Stromal cell of bone marrow (primary cell): ENCODE data around the gene LYRM9.
"Not testable (repeated sequence)": the region's sequence is repeated elsewhere in the genome, so short reads cannot be mapped to it uniquely, and the experiment has no call there.

Experiments used
- DNase-seq: peaks from one replicate; pipeline ENCODE4 v3.0.0-alpha.2; 2012; ENCODE audit warnings: low read depth

Gene LYRM9

DNA sequence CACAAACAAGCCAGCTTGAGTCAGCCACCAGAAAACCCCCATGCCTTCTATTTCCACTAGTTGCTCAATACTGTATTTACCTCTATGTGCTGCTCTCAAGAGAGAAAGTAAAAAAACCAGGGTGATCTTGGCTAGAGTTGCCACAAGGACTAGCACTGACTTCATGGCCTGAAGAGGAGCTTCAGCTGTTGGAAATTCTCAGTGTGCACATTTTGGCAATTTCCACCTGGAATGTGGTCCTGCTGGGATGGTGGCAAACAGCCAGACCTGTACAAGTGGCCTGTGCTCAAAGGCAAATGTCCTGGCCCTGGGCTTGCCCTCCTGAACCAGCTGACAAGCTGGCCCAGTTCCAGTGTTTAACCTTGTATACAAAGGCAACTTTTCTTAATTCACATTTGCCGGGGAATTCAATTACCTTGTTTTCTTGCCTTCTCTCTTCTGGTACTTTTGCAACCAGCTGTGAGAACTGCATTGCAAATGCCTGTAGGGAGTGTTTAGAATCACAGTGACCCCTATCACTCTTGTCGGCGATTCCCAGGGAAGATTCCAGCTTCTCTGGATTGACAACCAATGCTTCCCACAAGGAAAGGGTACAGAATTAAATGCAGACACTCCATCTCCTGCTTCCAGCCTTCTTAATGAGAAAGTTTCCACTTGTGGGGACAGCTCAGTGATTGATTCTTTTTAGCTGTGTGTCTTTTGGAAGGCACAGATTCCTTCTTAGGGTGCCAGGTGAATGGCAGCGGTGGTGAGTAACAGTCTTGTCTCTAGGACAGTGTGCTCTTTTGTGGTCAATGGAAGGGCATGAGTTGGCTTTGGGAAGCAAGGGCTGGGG, 53.4 kb downstream of the LYRM9 start:
- not testable (repeated sequence) for DNase-seq

DNA sequence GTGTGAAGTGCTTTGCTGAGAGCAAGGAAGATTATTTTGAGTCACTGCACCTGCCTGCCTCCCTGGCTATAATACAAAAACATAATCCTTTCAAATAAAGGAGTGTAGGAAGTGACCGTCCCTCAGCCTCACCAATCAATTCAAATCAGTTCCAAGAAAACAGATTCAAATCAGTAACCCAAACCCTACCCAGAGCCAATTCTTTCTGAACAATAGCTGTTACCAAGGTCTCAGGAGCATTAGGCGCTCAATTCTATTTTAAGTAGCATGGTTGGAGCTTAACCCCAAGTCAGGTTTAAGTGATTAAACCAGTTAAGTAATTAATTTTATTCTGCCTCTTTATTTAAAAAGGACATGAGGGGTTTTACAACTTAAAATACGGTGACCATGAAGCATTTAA, 54.6 kb downstream of the LYRM9 start:
- DNase-seq: not testable (repeated sequence)

DNA sequence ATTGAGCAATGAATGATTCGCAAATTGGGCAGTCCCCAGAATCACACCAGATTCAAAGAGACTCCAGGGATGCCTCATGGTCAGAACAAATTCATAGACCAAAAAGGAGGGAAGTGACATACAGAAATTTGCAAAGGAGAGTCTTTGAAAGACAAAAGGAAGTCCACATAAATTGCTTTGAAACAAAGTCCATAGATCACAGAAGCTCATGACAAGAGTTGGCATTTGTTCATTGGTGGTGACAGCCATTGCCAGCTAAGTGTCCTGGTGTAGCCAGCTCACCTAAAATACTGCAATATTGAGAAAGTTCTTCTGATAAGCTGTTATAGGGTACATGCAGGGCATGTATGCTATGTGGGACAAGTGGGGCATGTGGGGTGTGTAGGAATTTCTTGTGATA, 55.4 kb downstream of the LYRM9 start:
- not testable (repeated sequence) for DNase-seq

DNA sequence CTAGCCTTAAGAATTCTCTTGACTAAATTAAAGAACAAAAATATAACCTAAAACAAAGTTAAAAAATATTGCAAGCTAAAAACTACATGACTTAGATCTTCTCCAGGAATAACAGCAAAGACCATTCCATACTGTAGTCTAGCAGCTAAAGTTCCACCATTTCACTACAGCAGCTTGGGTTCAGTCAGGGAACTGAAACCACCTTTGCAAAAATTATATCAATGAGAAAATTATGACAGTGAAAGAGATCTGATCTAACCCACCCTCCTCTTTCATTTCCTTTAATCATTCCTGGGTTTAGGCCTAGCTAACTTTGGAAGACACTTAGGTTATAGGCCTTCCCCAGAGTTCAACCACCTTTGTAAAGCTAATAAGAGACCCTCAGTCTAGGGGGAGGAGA, 56.5 kb downstream of the LYRM9 start:
- no peak for DNase-seq

DNA sequence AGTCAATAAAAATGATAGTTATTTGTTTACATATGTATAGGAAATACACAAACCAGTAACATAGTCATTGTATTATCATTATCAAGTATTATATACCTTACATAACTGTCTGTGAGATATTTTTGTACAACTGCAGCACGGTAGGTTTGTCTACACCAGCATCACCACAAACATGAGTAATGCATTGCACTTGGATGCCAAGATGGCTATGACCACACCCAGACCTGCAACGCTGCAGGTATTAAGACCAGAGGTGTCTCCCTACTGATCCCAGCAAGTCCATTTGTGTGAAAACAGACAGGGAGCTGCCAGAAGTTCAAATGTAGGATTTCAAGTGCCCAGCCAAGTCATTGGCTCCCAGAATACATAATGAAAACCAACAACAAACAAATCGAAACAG, 58.6 kb downstream of the LYRM9 start:
- no peak for DNase-seq

DNA sequence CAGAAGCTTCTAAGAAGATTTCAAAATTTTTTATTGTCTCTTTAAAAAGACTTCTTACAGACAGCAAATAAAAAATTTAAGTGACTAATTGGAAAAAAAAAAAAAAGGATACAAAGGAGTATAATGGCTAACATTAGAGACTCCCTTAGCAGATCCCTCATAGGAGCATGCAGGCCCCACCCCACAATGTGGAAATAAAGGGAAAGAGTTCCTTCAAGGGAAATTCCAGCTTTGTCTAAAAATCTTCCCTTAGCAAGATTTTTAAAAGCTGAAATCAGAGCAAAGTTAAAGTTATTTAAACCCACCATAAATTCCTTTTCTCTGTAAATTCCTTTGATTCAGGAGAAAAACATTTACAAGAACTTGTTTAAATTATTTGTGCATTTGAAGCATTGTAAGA, 60.3 kb downstream of the LYRM9 start:
- DNase-seq: no peak

DNA sequence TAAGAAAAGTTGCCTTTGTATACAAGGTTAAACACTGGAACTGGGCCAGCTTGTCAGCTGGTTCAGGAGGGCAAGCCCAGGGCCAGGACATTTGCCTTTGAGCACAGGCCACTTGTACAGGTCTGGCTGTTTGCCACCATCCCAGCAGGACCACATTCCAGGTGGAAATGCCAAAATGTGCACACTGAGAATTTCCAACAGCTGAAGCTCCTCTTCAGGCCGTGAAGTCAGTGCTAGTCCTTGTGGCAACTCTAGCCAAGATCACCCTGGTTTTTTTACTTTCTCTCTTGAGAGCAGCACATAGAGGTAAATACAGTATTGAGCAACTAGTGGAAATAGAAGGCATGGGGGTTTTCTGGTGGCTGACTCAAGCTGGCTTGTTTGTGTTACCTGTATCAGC, 63.3 kb downstream of the LYRM9 start:
- not testable (repeated sequence) for DNase-seq

DNA sequence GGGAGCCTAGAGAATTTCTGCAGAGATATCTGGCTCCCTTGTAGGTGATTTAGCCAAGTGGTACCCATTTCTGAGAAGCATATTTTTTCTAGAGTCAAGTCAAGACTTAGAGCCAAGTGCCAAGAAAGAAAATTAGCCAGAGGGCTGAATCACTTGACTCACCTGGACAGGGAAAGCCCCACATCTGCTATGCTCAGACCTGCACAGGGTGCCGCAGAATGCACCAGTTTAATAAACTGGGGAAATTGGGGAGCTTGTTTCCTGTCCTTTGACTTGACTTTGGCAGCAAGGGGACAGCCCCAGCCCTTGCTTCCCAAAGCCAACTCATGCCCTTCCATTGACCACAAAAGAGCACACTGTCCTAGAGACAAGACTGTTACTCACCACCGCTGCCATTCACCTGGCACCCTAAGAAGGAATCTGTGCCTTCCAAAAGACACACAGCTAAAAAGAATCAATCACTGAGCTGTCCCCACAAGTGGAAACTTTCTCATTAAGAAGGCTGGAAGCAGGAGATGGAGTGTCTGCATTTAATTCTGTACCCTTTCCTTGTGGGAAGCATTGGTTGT, 63.9 kb downstream of the LYRM9 start:
- DNase-seq: not testable (repeated sequence)
